GM21360 (cell line): ENCODE results near the gene DOCK7.
"Not testable (repeated sequence)": the region's sequence is repeated elsewhere in the genome, so short reads cannot be mapped to it uniquely, and the experiment has no call there.

Source experiments
- ATAC-seq: cut with Tn5 transposase; IDR thresholded peaks from one replicate; pipeline ENCODE4 v1.9.1; 2021; ENCODE audit warnings: mild to moderate bottlenecking, moderate library complexity; ENCODE audit not compliant: unreplicated experiment

Gene DOCK7

GRCh38 chr1:62536865-62537264 lies 151.3 kb downstream of the DOCK7 start:
- ATAC-seq: no peak

DNA sequence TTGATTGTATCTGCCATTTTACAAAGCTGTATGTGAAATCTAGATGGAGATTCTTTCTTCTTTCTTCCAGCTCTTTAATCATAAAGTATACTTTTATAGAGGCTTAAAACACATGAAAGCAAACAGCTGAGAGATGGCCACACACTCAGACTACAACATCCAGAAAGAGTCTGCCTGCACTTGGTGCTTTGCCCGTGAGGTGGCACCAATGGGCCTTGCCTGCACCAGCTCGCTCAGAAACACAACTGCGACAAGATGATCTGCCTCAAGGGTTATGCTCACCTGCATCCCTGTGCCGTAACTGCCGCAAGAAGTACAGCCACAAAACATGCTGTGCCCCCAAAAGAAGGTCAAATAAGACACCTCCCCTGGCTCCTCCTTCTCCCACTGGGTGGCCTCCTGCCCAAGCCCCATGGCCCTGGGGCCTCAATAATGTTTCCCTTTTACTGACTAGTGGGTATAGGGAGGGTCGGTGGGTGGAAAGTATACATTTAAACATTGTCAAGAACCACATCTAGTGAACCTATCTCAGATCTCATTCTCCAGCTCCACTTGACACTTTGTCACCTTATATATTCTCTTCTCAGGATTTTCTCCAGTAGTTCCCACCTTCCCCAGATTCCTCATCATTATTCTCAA lies 157.6 kb downstream of the DOCK7 start:
- peak; percentile 73 for ATAC-seq

- ATAC-seq: no peak
These were observed 159.0 kb downstream of the DOCK7 start for GRCh38 chr1:62529227-62529626.

- peak; percentile 57 for ATAC-seq
These were observed 160.2 kb downstream of the DOCK7 start for GRCh38 chr1:62528015-62528414.

DNA sequence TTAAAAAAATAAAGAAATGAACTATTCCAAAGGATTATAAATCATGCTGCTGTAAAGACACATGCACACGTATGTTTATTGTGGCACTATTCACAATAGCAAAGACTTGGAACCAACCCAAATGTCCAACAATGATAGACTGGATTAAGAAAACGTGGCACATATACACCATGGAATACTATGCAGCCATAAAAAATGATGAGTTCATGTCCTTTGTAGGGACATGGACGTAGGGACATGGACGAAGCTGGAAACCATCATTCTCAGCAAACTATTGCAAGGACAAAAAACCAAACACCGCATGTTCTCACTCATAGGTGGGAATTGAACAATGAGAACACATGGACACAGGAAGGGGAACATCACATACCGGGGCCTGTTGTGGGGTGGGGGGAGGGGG lies 160.8 kb downstream of the DOCK7 start:
- not testable (repeated sequence) for ATAC-seq

GRCh38 chr1:62523860-62524259 lies 164.3 kb downstream of the DOCK7 start:
- ATAC-seq: no peak

DNA sequence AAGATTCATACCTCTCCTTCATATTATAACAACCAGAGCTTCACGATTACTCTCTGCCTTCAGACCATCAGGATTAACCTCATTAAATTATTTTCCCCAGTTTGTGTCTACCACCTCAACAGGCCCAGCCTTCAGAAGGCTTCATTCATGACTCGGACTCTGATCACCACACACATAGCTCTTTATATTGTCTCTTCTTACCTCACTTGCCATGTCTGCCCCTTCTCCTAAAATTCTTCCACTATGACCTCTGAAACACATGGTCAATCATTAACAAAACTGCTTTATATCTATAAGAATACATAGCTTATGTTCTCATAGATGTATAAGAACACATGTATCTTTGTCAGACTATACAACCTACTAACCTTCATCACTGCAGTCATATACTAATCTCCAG lies 171.6 kb downstream of the DOCK7 start:
- no peak for ATAC-seq

- ATAC-seq: no peak
These were observed 173.3 kb downstream of the DOCK7 start for GRCh38 chr1:62514746-62515423.

- no peak for ATAC-seq
These were observed 175.2 kb downstream of the DOCK7 start for GRCh38 chr1:62513013-62513412.

DNA sequence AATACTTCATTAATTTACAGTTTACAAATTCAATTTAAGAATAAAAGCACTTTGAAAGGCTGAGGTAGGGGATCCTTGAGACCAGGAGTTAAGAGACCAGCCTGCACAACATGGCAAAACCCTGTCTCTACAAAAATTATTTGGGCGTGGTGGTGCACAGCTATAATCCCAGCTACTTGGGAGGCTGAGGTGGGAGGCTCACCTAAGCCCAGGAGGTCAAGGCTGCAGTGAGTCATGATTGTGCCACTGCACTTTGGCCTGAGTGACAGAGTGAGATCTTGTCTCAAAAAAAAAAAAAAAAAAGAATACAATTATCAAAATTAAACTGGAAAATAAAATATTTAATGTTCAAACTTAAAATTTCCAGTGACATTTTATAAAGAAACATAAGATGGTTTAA lies 179.2 kb downstream of the DOCK7 start:
- ATAC-seq: no peak

- ATAC-seq: no peak
These were observed 179.9 kb downstream of the DOCK7 start for GRCh38 chr1:62508187-62508758.

DNA sequence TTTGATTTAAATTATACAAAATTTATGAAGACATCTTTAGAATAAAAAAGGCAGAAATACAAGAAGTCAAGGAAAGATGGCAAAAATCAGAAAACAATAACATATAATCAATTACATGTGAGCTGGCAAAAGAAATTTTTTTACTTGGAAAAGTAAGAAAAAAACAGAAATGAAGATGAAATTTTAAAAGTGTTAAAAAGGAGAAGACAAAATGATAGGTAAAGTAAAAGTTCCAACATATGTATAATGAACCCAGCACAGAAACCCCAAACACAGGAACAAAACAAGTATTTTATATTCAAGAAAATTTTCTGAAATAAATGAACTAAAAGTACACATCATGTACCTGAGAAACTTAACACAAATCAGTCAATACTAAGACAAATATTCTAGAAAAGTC lies 188.0 kb downstream of the DOCK7 start:
- ATAC-seq: no peak

DNA sequence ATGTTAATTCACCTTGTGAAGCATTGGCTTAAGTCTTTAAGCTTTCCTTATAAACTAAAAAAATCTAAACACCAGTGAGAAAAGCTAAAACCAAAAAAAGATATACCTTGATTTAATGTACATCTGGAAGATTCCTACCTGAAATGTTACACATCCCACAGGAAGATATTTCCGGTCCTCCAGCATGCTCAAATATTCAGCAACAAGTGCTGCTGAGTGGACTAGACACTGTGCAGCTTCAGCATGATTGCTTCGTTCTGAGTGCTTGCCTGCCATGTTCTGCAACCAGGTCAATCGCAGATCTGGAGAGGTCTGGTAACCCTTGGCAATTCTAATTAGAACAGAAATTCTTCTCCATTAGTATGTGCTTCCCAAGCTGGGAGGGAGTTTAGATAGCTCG lies 194.0 kb downstream of the DOCK7 start:
- no peak for ATAC-seq

- no peak for ATAC-seq
These were observed 194.5 kb downstream of the DOCK7 start for GRCh38 chr1:62493656-62494055.

- no peak for ATAC-seq
These were observed 195.7 kb downstream of the DOCK7 start for GRCh38 chr1:62492521-62492920.

DNA sequence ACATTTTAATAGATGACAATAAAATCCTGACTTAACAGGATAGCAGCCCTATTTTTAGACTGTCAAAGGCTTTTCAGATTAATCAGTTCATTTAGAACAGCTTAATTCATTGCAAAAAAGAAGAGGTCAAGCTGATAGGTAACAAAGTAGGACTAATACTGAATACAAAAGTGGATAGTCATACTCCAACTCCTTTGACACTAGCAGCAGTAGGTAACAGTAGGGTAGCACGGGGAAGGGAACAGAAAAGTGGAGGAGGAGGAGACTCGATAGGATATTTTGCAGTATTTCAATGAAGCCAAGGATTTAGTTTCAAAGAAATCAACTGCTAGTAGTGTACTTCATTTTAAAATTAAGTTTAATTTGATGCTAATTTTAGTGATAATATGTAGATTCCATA lies 200.2 kb downstream of the DOCK7 start:
- ATAC-seq: no peak

DNA sequence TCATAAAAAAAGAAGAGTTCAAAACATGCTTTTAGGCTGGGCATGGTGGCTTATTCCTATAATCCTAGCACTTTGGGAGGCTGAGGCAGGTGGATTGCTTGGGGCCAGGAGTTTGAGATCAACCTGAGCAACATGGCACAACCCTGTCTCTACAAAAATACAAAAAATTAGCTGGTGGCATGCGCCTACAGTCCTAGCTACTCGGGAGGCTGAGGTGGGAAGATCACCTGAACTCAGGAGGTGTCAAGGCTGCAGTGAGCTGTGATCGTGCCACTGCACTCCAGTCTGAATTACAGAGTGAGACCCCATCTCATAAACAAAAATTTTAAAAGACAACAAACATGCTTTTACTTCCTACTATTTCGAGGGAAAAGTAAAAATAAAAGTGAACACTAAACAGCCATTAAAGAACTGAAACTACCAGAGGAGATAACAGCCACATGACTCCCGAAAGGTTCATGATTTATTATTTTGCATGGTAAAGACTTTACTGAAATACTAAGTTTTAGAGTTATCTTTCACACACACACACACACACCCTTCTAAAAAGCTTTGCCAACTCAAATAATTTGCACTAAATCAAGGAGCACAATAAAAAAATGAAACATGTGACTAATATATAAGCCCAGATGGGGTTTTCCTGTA lies 203.2 kb downstream of the DOCK7 start:
- ATAC-seq: no peak

- no peak for ATAC-seq
These were observed 206.5 kb downstream of the DOCK7 start for GRCh38 chr1:62481681-62482080.

DNA sequence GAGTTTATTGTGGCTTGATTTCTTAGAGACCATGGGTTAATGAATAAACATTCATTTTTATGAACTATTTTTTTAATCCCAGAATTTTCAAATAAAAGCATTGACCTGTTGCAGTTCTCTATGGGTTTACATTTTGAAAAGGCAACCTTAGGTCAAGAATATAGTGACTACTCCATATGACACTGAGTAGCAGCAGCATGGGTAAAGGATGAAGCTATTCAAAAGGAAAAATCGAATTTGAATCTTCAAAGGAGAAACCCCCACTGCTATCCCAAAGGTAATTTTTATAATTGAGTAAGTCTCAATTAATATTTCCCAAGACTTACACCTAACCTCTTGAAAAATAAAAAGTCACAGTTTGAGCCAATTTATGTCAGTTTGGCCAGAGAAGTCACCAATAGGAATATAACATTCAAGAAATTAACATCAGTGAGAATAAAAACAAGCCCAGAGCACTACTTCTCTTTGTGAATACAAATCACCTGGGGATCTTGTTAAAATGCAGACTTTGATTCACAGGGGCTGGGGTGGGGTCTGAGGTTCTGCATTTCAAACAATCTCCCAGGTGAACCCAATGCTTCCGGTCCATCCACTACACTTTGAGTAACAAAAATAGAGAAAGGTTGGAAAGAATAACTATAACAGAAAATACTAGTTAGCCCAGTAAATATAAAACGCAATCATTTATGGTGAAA lies 211.5 kb downstream of the DOCK7 start:
- ATAC-seq: no peak

GRCh38 chr1:62467092-62467491 lies 221.1 kb downstream of the DOCK7 start:
- no peak for ATAC-seq

GRCh38 chr1:62462370-62462769 lies 225.8 kb downstream of the DOCK7 start:
- ATAC-seq: no peak
